HG03196 (cell line): ENCODE data around the gene ZIC1.

Experiments used
- ATAC-seq: cut with Tn5 transposase; IDR thresholded peaks from one replicate; pipeline ENCODE4 v1.9.1; 2021; ENCODE audit not compliant: unreplicated experiment

The ZIC1 gene

DNA sequence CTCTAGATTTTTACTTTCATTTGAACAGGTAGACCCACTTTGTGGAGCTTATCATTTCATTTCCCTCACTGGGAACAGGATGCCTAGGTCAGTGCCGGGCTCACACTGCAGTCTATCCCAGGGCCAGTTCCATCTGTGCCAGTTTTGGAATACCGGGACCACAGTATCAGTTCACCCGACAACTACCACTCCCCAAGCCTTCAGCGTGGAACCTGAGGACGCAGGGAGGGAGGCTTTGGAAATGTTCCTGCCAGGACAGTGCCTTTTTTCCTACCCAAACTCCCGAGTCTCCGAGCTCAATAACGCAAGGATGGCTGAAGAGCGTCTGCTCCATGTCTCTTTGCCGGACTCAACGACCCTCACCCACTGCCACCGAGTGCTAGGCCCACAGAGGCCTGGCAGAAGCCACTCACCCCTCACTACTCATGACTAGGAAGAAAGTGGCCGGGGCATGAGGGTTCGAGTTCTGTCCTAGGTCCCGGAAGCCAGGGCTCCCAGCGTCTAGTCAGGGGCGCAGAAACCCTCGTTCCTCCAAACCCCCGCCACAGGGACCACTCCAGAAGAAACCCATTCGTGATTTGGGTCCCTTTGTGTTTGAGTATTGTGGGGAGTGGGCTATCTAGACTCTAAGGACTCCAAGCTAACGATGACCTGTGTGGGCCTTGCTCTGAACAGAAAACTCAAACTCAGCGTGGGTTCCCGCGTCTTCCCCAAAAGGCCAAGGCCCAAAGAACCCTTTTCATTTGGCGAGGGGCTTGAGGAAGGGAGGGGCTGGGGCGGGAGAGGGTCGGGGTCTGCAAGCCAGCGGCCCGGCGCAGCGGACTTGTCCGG, 11.4 kb downstream of the ZIC1 start:
- no peak for ATAC-seq

DNA sequence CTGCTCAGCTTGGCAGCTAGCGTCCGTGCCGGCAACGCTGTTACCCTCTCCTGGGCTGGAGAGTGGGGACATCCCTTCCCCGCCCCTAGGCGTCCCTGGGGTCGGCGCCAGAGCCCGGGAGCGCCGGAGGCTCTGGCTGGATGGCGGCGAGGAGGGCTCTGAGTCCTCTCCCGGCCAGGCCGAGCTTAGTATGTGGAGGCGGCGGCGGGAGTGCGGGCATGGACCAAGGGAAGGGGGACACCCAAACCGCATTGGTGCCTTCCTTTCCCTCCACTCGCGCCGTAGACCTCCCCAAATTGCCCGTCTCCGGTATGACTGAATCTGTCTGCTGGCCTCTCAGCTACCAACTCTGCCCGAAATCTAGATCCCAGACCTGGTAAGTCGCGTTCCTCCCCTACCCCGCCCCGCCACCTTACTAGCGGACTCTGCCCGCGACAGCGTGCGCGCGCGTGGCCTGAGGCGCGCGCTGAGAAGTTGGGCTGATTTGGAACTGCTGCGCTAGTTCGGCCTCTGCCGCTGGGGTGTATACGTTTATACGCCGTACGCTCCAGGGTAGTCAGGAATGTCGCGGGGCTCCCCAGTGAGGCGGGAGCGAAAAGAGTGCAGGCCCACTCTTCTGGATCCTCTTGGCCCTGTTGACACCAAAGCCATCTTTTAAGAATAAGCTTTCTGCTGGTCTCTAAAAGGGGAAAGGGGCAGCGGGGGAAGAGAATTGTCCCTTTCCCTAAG, 12.2 kb downstream of the ZIC1 start:
- ATAC-seq: no peak

DNA sequence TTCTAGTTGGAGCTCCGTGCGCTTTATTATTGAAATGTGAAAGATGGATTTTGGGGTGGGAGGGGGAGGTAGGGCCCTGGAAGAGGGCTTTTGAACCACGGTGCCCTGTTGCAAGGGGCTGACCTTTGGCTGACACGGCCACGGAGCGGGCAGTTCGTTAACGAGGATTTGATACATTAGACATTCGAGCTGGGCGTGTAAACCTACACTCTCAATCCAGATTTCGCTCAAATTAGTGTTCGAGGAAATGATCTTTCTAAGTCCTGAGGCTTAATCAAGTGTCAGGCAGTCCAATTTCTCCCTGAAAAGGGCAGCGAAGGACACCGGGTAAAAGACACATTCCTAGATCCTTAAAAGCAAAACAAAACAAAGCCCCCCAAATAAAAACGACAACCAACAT, 13.0 kb downstream of the ZIC1 start:
- no peak for ATAC-seq

DNA sequence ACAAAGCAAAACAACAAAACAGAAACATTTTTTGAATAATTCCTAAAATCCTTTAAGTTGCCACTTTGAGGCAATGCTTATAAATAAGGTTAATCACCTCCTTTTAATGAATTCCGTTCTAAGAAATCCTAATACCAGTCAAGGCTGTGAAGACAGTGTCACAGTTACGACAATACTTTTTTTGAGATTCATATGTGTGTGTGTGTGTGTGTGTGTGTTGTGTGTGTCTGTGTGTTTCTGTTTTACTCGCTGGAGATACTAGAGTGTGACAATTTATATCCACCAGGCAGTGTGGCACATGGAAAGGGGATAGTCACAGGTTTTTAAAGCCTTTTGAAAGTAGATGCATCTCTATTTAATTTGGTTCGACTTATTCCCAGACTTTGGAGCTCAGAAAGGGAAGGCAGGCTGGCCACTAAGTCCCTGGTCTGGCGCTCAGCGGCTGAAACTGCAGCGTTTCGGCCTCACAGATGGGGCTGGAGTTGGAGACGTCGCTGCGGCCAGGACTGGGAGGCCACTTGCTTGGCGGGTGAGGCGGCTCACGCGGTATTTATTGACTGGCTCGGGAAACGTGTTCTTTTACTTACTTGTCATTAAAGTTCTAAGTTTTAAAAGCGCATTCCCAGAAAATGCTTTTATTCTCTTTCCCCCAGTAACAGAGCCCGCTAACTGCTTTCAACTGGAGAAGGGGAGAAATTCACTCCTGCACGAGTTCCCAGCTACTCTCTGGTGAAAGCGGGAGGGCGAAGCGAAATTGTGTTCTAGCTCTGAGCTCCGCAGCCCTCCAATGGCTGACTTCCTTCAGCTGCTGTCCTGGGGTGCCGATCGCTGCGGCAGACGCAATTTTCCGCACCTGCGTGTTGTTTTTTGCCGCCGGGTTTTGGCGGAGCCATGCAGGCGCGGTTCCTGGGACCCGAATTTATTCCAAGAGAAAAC, 13.7 kb downstream of the ZIC1 start:
- ATAC-seq: no peak

DNA sequence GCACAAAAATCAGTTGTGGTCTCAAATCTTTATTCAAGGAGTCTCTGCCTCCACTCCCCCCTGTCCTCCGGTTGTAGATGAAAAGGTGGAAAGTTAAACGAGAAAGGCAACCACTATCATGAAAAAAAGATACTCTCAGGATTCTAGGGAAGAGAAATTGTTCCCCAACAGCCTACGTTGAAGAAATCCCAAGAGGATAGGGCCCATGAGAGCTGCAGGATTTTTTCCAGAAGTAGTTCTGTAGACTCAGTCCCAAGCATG, 14.3 kb downstream of the ZIC1 start:
- no peak for ATAC-seq

DNA sequence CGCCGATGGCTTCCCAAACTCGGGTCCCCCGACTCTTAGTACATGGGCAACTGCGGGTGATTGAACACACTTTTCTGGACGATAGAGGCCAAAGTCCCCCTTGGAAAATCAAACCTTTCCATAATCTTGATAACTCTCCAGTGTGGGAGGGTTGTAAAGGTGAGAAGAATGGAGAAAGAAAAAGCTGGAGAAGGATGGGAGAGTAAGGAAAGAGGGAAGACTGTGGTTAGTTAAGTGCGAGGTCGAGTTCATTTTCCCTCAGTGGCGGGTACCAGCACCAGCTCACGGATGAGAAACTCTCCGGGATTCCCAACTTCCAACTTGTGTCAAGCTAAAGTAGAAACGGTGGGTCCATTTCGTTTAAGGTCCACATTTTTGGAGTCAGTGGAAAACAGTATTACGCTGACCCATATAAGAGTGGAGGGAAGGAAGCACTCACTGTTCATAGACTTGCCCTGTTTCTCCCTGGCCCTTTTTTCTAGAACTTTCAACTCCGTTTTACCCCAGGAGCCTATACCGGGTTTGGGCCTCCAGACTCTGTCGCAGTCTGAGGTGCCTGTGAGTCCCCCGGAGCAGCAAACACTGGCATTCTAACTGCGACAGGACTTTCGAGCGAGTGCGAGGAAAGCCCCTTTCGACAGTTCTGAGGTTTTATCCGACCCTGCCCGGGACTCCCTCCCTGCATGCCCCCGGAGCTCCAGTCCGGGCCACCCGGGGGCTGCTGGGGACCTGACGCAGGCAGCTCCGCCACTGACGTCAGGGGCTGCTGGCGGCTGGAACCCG, 14.8 kb downstream of the ZIC1 start:
- no peak for ATAC-seq

DNA sequence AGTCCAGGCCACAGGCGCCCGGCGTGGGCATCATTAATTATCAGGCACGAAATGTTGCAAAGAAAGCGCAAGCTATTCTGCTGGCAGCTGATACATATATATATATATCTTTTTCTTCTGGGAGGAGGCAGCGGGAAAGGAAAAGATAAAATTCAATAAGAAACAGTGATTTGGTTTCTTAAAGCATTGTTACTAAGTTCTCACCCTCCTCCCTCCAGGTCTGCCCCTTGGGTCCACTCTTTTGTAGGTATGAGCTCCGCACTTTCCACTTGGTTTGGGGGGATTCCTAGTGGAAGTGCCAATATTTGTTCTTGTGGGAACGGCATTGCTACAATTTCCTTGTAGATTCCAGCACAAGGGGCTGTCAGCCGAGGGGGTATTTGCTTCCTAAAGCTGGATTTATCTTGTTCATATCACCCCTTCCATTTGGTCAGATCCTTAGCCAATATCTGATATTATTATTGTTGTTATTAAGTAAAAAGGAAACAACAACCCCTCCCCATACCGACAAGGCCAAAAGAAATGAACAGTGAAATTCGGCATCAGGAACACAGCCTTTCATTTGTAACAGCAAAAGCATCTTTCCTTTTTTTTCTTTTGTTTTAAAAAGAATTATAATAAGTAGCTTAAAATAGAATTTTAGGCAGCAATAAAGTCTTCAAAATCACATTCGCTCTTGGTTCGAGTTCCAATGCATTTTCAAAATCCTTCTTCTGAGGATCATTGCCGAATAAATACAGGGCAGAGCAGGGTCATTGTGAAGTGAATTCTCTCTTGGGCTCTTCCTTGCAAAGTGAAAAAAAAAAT, 15.6 kb downstream of the ZIC1 start:
- ATAC-seq: no peak

DNA sequence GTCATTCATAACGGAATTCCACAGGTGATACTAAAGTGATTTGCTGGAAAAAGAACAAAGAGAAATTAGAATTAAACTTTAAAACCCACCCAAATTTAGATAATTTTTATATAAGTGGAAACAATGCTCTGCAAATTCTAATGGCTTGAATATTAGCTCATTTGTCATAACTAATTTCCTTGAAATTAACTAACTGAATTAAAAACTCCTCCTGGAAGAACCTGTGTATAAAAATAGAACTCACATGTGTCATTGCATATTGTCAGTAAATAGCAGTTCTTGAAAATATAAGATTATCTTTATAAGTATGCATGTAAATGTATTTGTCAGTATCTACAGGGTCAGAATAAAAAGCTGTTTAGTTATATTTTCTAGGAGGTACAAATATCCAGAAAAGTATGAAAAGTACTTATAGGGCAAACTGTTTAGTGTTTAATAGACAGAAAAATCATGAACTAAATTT, 16.3 kb downstream of the ZIC1 start:
- ATAC-seq: no peak

DNA sequence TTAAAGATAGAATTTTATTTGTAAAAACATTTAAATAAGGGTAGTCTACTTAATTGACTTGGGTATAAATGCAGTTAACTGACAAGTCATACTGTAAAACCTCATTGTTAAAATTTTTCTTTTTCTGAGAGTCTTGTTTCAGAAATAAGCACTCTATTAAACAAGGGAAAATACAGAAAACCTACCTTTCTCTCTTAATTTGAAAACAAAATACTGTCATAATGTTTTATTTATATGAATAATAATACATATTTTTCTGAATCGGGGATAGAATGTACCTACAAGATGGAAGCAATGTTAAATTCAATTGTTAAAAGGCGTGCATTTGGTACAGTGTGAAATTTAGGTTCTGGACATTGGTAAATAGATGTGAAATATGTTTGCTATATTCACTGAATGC, 17.8 kb downstream of the ZIC1 start:
- no peak for ATAC-seq

DNA sequence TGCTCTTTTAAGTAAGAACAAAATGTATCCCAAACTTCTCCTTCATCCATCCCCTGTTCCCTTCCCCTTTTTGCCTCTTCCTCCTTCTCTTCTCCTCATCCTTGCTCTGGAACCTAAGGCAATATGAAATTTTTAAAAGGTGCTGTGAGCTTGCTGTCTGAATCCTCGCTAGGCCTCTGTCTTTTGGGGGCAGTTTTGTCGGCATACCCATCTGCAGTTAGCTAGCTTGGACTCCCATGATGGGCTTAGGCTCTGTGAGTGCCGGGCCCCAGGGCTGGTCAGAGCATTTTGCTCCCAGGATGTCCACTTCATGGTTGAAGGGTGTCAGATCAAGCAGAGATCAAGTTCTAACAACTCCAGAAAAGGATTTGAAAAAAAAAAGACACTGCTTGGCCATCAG, 18.6 kb downstream of the ZIC1 start:
- ATAC-seq: no peak

DNA sequence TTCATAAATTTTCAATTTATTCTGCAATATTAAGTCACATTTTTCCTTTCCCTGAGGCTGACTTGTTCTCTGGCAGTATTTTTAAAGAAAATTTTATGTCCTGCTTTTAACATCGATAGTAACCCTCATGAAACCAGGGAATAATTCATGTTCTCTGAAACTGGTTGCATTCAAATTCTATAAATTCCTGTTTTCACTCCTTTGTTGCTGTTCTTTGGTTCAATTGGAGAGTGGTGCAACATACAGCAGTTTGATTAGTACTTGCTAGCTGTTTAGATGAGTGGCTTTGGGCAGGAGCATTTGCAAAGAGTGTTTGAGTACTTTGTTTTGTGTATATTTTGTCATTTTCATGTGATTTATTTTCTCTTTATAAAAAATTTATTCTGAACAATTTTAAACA, 19.2 kb downstream of the ZIC1 start:
- ATAC-seq: no peak

DNA sequence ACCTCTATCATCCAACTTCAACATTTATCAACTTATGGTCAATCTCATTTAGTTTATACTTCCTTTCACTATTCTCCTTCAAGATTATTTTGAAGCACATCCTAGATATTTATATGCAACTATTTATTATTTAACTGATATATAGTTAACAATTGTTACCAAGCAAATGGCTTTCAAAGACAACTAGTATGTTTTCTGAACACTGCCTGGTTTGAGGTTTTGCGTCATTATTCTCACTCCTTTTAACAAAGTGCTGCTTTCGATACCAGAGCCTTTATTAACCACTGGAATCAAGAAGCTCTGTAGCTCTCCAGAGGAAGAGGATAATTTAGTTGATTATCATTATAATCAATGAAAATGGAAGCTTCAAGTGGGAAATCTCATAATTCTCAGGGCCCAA, 19.6 kb downstream of the ZIC1 start:
- no peak for ATAC-seq

DNA sequence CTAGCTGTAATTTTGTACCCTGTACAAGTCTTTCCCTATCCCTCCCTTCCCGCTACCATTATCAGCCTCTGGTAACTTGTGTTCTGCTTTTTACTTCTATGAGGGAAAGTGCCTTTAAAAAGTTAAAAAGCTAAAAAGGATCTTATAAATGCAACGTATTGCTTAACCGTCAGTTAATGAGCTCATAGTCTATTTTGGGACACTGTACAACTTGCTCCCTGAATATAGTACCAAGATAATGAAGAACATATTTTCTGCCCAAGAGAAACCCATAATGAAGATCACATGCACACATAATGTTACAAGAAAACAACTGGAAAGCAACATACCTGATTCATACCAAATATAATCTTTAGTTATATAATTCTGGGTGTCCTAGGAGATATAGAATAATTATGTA, 22.6 kb downstream of the ZIC1 start:
- ATAC-seq: no peak

DNA sequence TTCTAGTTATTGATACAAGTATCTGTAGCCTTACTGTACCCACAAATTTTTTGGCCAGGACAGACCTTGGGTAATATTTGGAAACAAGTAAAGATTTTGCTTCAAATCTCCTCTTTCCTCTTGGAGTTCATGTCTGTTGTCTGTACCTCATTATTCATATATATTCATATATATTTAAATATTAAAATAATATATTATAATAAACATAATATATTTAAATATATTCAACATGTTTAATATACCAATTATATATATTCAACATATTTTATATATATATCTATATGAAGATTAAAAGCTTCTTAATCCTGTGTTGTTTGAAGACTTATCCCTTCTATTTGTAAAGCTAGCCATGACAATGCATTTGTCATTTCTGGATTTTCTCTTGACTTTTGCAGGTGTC, 38.1 kb downstream of the ZIC1 start:
- no peak for ATAC-seq

DNA sequence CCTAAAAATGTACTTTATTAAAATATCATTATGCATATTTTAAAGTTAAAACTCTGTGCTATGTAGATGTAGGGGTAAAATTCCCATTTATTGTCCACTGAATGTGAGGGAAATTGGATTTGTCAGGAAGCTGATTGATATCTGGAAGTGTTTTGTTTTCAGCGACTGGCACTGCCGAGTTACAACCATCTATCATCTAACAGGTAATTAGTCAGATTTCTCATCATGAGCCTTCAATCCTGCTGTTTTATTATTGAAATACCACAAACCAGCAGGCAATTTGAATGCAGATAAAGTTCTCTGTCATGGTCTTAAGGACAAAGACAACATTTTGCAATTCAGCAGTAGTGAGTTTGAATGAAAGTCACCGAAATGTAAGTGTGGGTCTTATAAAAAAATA, 40.5 kb downstream of the ZIC1 start:
- no peak for ATAC-seq

DNA sequence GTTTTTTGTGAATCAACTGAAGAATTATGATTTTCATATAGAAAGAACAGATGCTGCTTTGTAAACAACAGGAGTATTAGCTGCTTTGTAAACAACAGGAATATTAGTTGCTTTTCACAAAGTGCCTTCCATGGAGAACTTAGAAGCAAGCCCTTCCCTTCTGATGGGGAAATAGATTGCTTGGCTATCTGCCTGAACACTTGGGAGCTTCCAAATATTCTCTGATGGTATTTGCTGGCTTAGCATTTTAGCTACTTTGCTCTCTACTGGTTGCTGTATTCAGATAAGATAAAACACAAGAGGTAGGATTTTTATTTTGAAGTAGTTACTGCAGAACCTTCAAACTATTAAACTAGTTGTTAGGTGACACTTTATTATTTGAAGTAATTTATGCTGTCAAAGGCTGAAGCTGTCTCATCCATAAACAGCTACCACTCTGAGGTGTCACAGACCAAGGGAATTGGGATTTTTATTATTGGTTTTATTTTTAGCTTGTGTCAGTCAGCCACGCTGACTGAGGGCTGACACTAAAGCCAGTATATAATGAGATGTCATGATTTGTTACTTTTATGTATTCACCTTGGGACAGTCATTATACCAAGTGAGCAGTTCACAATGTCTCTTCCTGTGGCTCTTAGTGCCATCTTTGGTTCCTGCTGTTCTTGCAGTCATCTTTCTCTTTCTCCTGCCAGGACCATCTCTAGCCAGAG, 50.0 kb downstream of the ZIC1 start:
- ATAC-seq: no peak

DNA sequence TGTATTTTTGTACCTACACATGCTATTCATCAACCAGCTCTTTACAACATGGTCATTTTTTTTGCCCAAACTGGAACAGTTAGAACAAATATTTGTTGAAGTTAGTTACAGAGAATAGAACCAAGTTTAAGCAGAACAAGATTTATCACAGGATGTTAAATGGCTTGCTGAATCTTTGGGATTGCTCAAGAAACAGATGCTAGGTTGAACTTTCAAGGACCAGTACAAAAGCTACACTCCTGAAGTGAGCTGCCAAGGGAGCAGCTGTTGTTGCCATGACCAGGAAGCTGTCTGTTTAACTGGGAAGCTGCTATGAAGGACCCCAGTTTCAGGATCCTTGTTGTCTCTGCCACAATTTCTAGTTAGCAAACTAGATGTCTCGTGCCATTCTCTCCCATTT, 53.7 kb downstream of the ZIC1 start:
- no peak for ATAC-seq
